CD4-positive, alpha-beta T cell treated with Interleukin-6 for 4 hours (primary cell): Measurements from ENCODE around the gene CPA4.

Source experiments
- DNase-seq: peaks from one replicate; pipeline ENCODE4 v3.0.0-alpha.2; 2020; ENCODE audit warnings: mixed read lengths

The CPA4 gene

DNA sequence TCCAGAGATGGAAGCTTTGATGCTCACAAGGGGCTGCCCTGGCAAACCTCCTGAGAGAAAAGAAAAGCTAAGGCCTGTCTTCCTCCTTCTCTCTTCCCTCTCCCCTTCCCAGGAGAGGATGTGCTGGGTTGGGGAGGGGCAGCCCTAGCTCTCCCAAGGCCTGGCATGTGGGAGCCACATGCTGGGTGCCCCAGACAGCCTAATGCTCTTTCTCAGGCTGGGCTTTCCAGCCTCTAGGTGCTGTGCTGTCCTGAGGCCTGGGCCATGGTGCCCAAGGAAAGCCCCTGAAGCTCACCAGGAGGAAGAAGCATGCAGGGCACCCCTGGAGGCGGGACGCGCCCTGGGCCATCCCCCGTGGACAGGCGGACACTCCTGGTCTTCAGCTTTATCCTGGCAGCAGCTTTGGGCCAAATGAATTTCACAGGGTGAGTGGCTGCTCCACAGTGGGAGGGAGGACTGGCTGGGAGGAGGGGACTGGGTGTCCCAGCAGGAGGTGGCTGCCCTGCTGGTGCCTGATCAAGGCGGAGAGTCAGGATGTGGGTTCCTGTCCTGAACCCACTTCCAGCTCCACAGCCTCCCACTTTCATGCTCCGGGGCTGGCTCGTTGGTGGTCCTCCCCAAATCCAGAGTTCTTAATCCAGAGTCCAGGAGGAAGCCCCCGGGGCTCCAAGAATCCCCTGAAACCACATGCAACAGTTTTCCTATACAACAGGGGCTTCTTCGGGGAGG is 53.4 kb downstream of the CPA4 start:
- DNase-seq = no peak

DNA sequence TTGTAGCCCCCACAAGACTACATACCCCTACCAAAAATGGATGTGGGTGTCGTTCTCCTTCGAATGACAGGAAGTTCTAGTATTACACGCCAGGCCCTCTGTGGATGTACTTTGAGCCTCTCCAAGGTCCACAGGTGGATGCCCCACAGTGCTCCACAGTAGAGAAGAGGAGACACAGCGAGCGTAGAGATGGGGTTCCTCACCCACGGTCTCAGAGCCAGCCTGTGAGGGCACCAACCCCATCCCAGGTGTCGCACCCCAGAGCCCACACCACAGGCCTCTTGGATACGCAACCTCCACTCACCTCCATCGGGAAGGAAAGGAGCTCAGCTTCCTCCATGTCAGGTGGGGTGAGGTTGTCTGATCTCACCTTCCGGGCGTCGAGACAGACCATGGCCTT is 54.0 kb downstream of the CPA4 start:
- no peak for DNase-seq

DNA sequence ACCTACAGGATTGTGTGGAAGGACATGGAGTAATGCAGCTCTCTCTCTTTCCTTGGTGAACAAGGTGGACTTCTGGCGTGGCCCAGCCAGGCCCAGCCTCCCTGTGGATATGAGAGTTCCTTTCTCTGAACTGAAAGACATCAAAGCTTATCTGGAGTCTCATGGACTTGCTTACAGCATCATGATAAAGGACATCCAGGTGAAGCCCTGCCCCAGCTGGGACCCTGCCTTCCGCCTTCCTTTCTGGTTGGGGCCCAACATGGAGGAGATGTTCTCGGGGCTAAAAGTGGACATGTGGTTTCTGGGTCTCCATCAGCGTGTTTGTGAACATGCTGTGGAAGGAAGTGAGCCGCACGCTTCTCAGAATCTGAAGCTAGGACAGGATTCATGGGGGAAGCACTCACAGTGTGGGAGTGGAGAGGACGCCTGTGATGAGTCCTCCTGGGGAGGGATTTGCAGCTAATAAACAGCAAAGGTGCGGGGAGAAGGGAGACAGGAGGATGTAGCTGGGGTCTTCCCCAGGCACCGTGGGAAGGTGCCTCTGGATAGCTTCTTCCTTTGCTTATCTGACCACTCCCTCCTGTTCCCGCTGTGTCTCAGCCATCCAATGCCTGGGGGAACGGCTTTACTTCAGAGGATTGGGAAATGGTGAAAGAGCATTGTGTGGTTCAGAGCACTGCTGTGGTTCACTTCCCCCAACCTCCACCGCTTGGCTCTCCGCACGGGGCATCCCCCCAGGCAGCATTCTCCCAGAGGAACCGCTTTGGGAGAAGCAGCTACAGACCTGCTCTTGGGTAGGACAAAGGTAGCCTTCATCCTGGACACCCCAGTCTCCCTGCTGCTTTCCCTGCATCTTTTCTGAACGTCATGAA is 57.2 kb downstream of the CPA4 start:
- DNase-seq = no peak

DNA sequence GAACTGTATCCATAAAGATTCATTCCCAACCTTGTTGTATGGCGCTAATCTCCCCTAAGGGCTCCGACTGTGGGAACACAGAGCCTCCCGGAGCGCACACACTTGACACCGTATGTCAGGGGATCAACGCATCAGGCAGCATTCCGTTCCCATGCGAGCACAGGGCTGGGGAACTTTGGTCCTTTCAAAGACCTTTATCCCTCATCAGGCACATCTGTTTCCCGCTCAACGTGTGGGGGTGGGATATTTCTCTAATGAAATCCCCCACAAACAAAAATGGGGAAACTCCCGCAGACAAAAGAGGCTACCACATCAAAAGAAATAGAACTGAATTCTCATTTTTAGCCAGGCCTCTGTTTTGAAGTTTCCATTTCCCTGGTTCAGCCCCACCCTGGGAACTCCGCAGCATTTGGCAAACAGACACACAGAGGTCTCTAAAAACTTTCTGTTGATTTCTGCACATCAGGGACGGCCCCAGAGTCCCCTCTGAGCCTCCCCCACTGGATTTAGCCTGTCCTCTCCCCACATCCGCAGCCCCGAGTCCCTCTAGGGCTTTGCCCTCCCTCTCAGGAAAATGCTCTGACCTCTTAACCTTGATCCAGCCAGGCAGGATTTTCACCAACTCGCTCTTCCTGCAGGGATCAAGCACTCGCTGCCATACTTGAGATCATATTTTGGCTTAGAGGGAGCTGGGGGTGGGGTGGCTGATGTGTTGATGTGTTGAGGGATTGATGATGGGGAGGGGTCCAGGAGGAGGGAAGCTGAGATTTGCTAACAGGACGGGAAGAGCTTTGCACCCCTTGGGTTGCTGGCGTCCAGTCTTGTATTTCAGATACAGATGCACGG is 58.2 kb downstream of the CPA4 start:
- DNase-seq = no peak

DNA sequence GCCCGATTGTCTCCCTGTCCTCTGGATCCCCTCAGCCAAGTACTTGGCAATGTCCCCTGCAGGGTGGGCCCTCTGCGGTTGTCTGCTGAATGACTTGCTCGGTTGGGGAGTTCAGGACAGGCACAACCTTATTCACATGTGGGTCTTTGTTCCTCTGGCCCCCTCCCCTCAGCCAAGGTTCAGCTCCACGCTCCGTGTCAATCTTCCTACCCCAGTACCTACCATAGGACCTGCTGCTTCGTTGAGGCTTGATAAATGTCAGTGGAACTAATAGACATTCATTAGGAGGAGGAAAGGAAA is 58.8 kb downstream of the CPA4 start:
- no peak for DNase-seq

DNA sequence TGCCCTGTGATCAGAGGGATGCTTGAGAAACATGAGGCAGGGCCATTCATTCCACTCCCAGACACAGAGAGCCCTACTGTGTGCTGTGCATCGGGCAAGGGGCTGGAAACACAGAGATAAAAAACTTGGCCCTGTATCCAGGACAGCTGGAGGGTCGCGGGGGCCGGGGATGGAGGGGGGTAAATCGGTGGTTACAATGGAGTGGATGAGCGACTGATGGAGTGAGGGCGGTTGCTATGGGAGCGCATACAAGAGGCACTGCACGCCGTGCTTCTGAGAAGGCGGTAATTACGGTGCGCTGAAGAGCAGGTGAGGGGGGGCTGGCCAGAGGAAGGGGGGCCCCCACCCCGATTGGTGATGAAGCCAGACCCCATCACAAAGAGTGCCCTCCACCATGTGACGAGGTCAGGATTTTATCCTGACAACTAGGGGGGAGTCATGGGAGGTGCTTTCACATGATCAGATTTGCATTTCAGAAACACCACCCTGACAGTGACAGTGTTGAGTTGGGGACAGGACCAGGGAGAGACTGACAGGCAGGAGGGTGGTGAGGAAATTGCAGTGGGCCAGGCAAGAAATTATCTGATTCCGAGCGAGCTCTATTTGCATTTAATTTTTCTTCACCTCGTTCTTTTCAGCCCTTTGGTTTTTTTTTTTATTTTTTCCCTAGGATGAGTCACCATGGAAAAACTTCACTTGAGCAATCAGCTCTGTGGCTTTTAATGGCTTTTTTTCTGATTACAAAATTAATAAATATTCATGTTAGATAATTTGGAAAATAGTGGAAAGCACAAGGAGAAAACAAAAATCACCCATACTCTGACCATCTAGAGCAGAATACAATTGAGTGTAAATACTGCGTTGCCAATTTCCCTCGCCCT is 59.5 kb downstream of the CPA4 start:
- DNase-seq = no peak

DNA sequence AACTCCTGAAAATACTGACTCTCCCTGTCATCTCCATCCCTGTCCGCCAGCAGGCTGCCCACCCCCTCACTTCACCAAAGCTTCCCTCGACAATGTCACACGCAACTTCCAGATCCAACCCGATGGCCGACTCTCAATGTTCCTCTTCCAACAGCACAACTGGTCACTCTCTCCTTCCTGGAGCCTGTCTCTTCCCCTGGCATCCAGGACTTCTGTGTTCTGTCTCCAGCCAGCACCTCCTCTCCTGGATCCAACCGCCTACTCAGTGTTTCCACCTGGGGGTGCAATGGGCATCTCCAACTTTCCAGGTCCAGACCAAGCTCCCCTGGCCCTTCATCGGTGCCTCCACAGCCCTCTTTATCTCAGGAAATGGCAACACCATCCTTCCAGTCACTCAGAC is 60.2 kb downstream of the CPA4 start:
- DNase-seq = no peak

DNA sequence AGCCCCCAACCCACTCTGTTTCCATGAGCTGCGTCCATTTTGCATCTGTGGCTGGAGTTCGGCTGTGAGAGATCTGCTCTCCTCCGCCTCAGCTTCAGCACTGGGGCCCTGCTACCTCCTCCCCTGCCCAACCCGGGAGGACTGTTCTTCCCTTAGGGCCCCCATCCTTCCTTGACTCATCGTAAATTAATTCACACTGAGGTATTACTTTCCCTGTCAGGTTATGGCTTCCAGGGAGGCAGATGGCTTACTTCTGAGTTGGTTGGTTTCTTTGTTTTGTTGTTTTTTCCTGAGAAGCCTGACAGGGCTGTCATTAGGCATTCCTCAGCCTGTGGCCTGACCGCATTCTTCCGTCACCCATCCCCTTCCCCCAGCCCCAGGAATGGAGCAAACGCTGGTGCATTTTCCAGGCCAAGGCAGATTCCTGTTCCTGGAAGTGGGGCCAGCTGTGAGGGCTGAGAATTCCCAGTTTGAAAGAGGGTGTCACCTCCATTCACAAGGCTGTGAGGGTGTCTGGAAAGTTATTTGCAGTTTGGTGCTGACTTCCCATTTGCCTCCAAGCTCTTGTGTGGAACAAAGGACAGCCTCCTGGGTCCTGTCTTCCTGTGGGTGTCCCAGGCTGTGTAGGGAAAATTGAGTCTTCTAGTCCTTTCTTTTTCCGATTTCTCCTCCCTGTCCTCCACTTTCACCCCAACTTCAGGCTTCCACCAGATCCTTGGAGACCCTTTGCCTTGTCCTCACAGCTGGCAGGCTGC is 63.3 kb downstream of the CPA4 start:
- no peak for DNase-seq

DNA sequence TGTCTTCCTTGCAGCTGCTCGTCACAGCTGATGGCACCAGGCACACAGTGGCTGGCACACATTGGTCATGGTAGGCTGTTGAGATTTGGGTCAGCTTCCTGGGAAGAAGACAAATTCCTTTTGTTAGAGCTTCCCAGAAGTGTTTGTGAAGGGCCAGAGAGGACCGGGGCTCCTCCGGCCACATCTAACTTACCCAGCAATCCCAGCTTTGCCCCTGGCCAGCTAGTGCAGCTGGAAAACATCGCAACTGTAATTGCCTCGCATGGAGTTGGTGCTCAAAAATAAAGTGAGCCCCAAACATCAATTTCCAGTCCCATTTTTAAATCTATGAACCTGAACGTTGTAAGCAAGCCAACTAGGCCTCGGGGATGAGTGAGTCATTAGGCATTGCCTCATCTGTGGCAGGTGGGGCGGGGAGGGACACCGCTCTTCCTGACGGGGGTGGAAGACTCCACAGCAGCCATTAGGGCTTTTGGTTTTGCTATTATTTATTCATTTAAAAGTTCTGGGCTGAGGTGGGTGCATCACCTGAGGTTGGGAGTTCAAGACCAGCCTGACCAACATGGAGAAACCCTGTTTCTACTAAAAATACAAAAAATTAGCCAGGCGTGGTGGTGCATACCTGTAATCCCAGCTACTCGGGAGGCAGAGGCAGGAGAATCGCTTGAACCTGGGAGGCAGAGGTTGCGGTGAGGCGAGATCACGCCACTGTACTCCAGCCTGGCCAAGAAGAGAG is 64.1 kb downstream of the CPA4 start:
- DNase-seq = no peak

DNA sequence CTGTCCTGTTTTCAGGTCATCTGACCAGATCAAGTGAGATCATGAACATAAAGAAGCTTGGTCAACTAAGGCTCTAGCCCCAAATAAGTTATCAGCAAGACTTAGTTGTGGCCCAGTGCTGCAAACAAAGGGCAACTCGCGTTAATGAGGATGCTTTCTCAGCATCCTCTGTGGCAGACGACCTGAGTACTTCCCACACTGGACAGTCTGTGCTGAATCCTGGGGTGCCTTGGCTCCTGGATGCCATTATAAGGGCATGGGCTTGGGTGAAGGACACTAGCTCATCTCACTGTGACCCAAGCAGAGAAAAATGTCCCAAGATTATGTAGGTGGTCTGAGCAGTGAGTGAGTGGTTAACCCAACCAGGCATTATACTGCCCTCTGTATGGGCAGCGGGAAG is 65.5 kb downstream of the CPA4 start:
- no peak for DNase-seq

DNA sequence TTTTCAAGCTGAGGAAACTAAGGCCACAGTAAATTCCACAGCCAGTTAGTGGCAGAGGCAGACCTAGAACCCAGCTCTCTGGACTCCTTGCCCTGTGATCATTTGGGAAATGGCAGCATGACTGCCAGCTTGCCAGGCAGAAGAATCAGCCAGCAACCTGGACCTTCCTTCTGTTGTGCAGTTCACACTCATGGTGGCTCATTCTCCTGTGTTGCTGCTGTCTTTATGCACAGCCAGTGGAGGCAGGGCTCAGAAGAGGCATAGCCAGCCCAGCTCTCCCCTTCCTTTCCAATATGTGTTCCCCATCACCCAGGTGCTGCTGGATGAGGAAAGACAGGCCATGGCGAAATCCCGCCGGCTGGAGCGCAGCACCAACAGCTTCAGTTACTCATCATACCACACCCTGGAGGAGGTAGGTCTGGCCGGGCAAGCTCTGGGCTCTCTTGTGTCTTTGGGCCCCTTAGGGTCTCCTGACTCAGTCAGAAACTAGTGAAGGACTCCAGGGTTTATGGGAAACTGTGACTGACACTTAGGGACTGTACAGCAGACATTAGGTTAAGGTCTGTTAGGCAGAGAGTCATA is 66.4 kb downstream of the CPA4 start:
- DNase-seq = no peak

DNA sequence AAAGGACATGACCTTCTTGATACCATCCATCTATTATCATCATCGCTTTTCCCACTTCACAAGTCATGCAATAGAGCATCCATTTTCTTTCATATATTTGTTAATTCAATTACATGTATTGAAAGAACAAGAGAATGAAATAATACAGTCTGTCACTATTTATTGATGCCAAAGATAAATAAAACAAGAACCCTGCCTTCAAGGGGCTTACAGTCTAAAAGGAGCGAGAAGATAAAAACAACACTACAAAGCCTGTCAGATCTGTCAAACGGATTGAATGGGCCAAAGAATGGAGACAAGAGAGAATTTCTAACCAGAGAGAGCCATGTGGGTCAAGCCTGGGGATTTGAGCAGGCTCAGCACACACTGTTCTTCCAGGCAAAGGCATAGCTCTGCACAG is 67.6 kb downstream of the CPA4 start:
- no peak for DNase-seq

DNA sequence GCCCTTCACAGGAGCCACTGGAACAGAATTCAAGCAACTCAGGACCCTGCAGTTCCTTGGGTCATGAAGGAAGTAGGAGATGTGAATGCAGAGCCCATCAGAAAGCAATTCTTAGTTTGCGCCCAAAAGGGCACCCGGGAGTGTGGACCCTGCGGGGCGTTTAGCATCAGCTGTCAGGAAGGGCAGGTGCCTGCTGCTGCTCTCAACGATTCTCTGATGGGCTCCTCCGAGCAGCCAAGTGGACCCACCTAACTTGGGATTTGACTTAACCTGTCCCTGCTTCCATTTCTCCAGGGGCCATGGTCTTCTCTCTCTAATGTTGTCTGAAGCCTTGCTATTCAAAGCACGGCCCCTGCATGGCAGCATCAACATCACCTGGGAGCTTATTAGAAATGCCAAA is 68.7 kb downstream of the CPA4 start:
- DNase-seq = no peak

DNA sequence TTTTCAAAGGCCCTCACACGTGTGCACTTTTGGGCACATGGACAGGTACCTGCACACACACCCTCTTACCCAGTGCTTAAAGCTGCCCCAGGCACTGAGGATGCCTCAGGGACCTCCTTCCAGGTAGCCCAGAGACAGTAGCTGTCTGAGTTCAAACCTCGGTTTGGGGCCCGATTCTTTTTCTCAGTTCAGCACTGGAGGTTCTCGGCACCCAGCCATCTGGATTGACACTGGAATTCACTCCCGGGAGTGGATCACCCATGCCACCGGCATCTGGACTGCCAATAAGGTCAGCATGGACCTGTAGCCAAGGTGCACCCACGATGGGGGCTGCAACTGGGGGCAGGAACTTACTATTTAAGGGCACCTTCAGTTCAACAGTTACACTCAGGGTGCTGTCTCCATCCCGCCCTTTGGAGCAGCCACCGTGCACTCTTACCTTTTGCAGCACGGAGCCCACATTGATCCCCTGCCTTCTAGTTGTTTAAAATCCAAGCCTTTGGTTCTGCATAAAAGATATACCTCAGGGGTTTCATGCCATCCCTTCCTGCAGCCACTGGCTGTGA is 69.4 kb downstream of the CPA4 start:
- no peak for DNase-seq

DNA sequence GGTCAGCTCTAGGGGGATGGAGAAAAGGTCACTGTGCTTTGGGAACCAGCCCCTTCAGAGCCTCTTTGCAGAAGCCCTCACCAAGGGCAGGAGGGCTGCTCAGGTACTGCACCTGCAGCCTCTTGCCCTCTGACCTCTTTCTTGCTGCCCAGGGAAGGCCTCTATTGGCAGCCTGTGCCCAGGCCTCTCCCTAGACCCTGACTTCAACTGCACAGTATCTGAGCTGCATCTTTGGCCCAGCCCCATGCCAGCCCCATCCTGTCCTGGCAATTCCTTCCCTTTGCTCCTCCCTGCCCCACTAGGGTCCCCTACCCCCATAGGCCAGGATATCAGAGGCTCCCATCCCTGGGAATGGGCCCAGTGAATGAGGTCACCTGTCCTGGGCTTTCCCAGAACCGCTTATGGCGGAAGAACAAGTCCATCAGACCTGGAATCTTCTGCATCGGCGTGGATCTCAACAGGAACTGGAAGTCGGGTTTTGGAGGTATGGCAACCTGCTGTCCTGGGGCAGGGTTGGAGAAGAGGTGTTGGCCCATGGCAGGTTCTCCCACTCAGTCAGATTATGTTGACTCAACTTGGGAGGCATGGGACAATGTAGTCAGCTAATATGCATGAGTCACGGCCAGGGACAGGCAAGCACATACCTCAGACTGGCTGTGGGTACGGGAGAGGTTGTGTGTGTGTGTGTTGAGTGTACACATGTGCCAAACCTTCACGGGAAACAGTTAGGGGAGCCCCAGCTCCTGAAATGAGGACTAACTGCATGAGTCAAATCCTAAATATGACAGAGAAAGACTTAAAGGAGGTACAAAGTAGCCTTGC is 70.3 kb downstream of the CPA4 start:
- no peak for DNase-seq

DNA sequence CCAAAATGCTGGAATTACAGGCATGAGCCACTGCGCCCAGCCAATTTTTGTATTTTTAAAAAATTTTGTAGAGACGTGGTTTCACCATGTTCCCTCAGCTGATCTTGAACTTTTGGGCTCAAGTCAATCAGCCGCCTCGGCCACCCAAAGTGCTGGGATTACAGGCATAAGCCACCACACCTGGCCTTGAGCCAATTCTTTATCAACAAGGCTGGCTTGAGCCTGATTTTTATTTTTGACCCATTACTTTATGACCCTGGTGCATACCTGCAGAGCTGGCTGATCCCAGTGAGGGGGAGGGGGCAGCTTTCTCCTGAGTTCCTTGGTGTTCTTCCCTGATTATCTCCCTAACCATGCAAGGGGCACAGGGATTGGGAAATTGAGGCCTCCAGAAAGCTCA is 71.5 kb downstream of the CPA4 start:
- no peak for DNase-seq

DNA sequence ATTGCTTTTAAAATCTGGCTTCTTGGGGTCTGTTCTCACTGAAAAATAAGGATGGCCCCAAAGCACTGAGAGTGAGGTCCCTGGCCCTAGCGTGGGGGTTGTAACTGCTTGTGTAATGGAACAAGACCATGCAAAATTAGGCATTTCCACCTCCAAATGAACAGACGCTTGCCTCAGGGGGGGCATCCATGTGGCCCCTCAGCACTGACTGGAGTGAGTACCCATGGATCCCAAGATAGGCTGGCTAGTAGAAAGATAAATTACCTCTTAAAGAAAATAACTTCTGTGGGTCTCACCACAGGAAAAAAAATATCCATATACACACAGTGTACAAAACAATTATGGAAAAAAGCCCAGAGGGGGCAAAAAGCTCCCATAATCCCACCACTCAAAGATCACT is 72.1 kb downstream of the CPA4 start:
- DNase-seq = no peak

DNA sequence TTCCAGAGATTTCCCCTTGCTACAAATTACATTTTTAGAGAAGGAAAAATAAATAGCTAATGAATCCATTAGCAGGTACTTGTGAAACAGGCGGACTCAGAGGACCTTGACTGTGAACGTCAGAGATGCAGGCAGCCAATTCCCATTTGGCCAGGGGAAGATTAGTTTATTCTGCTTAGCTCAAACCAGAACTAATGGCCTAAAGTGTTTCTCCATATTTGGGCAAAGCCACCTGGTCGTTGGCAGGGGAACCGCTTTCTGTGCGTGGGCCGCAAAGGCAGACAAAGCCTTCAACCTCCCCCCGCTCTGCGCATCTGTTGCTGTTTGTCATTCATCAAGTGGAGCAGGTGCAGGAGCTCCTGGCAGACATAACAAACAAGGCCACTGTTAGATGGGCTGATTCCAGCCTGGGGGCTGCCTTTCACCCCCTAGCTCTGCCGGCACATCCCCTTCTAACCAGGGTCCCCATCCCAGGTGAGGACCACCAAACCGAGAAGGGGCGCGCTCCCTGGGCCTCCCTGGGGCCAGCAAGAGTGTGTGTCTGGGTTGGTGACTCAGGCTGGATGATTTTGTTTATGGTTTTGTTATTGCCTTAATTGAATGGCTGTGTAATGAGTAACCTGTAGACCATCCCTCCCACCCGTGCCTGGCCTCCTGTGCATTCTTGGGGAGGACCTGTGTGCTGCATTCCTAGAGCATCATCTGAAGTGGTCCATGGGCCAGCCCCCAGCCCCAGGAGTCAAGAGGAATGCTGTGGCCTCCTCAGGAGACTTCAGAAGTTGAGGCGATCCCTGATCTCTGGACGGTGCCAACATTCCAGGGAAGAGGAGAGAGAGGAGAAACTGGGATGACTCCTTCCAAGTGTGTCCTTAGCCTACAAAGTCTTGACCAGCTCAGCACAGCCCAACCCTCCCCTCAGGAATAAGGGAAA is 72.8 kb downstream of the CPA4 start:
- no peak for DNase-seq
